HG03432 (cell line): ENCODE measurements around the gene HCRTR1.

Experiments used
- ATAC-seq: cut with Tn5 transposase; IDR thresholded peaks from one replicate; pipeline ENCODE4 v1.9.1; 2021; ENCODE audit warnings: mild to moderate bottlenecking, moderate library complexity; ENCODE audit not compliant: unreplicated experiment

Gene HCRTR1

GRCh38 chr1:31666263-31666963, 48.9 kb downstream of the HCRTR1 start:
- ATAC-seq, result no peak

DNA sequence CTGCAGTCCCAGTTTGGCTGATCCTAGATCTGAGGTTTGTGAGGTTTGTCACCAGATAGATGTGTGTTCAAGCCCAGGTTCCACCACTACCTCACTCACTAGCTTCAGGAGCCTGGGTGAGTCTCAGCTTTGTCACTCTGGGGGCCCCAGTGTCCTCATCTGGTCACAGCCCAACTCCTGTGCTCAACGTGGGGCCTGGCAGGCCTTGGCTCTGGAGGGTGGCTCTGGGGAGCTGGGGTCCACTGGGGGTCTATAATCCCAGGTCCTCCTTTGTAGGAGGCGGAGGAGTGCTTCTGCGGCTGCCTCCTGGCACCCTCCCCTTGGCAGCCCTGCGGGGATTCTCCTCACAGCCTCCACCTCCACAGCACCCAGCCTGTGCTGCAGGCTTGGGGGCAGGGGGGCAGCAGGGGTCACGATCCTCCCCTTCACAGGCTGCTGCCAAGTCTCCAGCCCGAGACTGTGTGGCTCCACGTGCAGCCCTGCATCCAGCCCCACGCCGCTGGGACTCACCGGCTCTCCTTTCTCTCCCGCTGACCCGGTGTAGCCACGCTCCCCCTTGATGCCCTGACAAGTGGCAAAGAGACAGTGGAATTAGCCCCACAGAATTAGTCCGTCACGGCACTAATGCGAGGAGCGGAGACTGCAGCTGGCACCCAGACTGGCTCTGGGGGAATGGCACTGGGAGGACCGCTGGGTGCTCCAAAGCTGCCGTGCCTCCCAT, 49.7 kb downstream of the HCRTR1 start:
- ATAC-seq, result no peak

DNA sequence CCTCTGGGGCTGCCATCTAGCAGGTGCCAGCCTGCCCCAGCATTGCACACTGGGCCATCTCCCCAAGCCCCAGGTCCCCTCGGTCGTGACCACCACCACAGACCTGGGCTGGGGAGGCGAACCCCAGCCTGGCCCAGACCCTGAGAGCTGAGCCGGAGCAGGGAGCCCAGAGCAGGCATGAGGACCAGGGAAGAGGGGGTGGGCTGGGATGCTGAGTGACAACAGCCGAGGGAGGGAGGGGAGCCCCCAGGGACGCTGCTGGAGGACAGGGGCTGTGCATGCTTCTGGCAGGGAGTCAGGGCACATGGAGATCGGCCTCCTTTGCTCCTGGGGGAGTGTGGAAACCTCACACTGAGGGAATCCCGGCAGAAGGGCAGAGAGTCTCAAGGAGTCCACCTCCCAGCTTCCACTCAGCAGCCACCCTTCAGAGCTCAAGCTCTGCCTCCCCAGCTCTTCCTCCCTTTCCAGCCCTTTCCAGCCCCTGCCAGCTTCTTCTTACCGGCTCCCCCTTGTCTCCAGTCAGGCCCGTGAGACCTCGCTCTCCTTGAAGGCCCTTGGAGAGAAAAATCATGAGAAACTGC, 50.9 kb downstream of the HCRTR1 start:
- ATAC-seq, result no peak

DNA sequence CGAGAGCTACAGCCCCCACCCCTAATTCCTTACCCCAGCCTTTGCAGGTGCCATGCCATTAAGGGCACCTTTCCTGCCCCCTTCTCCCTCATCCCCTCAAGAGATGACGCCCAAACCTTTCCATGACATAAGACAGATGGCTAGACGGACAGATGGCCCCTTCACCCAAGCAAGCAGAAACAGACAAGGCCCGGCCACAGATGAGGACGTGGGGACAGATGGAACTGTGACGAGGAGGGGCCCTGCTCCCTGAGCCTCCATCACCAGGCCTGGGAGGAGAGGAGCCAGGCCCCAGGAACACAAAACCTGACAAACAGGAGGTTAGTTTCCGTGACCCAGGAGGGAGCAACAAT, 51.9 kb downstream of the HCRTR1 start:
- no peak for ATAC-seq

DNA sequence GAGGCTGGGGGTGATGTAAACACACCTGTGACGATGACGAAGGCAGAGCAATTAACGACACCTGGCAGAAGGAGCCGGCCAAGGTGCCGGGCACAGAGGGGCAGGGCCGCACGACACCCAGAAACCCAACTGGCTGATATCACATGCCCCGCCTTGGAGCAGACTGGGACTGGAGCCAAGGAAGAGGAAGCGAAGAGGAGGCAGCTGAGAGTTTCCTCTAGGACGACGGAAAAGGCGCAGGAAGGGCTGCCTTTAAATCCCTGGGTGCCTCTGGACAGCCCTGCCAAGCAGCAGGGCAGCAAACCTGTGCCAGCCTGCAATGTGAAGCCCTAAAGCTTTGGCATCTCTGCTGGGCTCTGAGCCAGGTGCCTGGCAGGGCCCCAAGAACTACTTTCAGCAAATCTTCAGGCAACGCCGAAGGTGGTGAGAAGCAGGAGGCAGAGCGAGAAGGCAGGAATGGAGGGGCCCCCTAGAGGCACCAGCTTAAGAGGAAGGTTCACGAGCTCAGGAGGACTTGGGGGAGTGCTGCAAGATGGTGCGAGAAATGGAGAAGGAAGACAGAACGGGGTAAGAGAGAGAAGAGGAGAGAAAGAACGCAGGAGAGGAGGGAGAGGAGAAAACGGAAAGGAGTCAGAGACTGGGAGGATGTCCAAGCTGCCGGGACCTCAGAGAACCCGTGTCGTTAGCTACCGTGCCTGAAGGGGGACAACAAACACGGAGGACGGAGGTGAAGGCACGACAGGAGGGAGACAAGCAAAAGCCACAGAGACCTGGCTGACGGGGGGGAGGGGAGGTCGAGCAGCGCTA, 52.5 kb downstream of the HCRTR1 start:
- ATAC-seq, result no peak

GRCh38 chr1:31670593-31670964, 53.1 kb downstream of the HCRTR1 start:
- no peak for ATAC-seq

DNA sequence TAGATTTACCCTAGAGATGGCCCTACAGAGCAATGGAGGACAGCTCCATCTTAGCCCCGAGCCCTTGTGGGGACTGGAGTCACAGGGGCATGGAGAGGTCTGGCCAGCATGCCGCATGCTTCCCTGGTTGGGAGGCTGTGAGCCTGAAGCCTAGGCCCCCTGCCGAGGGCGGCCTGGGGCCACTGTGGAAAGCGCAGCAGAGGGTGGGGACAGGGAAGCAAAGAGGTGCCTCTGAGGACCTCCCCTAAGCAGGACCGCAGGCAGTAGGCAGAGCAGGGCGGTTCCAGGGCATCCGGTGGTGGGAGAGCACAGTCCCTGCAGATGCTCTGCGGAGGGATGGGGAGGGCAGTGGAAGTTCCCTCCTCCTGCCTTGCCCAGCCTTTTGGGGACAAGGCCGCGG, 53.7 kb downstream of the HCRTR1 start:
- ATAC-seq, result no peak

- ATAC-seq, result no peak
These were observed 54.2 kb downstream of the HCRTR1 start for GRCh38 chr1:31671561-31672201.

DNA sequence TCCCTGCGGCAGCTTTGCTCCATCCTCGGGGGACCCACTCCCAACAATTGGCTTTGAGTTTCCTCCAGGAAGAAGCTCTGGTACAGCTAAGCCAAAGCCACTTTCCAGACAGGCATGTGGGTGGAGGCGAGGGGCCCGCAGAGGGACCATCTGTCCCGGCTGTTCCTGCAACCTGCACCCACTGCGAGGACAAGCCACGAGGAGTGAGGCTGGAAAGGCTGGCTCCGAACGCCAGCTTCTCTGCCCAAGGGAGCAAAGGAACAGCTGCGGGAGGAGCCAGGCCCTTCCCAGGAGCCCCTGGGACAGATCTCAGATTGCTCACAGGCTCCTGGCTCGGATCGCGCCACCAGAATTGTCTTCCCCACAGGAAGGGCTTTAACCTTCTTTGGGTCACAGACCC, 55.5 kb downstream of the HCRTR1 start:
- ATAC-seq, result no peak

DNA sequence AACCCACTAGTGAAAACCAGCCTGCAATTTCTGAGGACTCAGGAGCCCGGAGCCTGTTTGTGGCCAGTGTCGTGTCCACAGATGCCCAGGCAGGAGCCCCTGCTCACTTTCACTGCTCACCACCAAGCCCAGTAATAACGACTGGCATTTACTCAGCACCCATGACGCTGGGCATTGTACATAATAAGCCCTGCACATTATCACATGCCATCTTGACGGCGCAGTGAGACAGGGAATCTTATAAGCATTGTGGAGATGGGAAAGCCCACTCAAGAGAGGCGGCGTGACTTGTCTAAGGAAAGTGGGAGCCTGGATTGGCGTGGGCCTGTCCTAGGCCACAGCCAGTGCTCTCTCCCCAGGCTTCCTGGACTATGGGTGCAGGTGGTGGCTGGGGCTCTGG, 55.9 kb downstream of the HCRTR1 start:
- ATAC-seq, result no peak

DNA sequence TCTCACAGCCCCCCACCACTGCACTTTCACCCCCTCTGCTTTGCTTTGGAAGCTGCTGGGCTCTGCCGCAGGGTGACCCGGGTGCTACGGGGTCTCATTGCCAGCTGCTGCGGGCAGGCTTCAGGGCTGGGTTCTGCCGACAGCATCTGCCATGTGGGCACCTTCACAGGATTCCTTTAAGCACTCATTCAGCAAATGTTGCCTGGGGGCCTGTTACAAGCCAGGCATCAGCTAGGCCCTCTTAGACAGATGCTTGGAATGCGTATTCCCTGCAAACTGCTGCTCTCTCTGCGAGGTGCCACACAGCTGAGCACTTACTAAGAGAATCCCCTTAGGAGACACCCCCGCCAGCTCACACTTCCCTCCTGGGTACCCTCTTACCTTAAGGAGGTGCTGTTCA, 57.1 kb downstream of the HCRTR1 start:
- no peak for ATAC-seq

- ATAC-seq, result no peak
These were observed 57.7 kb downstream of the HCRTR1 start for GRCh38 chr1:31675161-31675560.

DNA sequence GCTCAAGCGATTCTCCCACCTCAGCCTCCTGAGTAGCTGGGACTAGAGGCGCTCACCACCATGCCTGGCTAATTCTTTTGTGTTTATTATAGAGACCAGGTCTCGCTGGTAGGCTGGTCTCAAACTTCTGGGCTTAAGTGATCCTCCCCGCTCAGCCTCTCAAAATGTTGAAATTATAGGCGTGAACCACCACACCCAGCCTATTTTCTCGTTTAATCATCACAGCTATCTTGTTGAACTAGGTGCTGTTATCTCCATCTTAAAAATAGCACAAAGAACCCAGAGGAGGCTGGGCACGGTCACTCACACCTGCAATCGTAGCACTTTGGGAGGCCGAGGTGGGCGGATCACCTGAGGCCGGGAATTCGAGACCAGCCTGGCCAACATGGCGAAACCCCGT, 58.3 kb downstream of the HCRTR1 start:
- no peak for ATAC-seq
